Activated CD4-positive, CD25-positive, alpha-beta regulatory T cell treated with anti-CD3 and anti-CD28 coated beads, Interleukin-2, amount 50 U/mL, for 24 hours (primary cell): ENCODE measurements around the gene LYZL4.

Experiments used
- ATAC-seq, 2 donors: fragments of 150-1000 bp; cut with Tn5 transposase; one replicate each; pipeline ENCODE4 v1.10.0; 2021; ENCODE audit warnings: mild to moderate bottlenecking in 1 of 2, moderate library complexity in 1 of 2

LYZL4 gene

GRCh38 chr3:42410370-42411131 is at the start of gene LYZL4:
Gene LYZL4 (minus strand): TSS chr3:42410610. CDS start chr3:42407251, 3,359 bp downstream.
- ATAC-seq = no peak

- ATAC-seq = no peak
These were observed 48.7 kb upstream of the LYZL4 start for GRCh38 chr3:42459151-42459550.

GRCh38 chr3:42456211-42456610 is 45.8 kb upstream of the LYZL4 start:
- no peak for ATAC-seq

DNA sequence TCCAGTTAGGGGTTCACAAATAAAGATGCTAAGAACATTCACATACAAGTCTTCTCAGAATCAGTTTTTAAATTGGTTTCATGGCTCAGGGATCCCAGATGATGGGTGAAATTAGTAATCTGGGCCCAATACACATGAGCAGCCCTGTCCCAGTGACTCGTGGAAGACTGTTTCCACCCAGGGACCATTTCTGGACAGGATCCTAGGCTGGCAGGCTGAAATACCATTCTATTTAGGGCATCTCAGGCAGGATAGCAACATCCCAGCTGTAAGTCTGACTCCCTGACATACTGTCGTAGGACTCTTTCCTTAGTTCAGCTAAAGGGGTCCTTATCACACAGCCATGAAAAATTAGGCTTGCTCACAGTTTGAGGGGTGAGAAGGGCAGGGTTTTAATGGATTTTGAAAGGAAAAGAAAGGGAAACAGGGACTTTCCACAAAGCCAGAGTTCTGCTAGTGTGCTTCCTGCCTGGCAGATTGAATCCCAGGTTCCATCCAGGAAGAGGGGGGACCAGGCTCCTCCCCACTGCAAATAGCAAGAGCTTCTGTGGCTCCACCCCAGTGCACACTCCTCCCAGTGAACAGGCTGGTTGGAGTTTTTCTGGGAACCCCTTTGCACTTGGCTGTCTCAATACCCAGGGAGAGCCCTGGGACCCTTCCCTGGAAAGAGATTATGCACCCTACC is 41.3 kb upstream of the LYZL4 start:
- no peak for ATAC-seq

GRCh38 chr3:42451116-42451515 is 40.7 kb upstream of the LYZL4 start:
- ATAC-seq = no peak

GRCh38 chr3:42450567-42450966 is 40.2 kb upstream of the LYZL4 start:
- no peak for ATAC-seq

DNA sequence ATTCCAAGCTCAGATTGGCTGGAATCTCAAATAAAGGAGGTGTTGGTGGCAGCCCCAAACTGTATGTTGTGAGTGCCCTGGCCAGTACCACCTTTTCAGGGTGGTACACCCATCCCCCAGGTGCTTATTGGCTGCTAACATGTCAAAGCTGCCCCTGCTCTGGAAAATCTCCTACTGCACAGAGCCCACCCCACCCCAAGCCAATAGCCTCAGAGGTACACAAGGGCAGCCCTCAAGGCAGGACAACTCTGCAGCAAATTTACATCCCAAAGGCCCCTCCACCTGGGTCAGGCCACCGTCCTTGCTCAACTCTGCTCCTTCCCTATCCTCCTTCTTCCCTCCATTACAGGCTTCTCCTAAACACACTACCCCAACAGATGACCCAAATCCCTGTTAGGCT is 37.1 kb upstream of the LYZL4 start:
- ATAC-seq = no peak

DNA sequence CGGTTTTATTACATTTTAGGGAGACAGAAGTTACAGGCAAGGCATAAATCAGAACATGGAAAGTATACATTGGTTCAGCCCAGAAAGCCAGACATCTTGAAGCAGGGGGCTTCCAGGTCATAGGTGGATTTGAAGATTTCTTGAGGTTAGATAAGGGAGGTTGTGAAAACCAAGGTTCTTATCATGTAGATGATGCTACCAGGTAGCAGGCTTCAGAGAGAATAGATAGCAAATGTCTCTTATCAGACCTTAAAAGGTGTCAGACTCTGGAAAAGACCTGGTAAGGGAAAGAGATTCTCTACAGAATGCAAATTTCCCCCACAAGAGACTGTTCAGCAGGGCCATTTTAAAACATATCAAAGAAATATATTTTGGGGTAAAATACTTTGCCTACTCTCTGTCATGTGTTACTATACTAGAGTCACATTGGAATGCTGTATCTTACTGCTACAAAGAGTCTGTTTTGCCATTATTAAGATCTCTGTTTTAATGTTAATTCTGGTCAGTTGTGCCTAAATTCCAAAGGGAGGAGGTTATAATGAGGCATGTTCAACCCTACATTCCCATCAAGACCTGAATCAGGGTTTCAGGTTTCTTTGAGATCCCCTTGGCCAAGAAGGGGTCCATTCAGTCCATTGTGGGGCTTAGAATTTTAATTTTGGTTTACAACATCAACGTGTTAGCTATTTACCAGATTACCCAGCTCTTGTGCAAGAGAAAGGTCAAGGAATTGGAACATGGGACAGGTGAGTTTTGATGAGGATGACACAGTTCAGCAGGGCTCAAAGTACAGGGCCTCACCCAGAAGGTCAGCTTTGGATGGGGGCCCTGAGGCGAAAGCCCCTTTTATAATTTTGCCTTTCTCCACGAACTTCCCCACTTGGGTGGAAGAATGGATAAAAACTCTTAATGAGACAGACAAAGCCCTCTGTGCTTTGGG is 36.0 kb upstream of the LYZL4 start:
- ATAC-seq = no peak

- peak; percentile 78 to 81 for ATAC-seq
These were observed 33.5 kb upstream of the LYZL4 start for GRCh38 chr3:42443819-42444436.

DNA sequence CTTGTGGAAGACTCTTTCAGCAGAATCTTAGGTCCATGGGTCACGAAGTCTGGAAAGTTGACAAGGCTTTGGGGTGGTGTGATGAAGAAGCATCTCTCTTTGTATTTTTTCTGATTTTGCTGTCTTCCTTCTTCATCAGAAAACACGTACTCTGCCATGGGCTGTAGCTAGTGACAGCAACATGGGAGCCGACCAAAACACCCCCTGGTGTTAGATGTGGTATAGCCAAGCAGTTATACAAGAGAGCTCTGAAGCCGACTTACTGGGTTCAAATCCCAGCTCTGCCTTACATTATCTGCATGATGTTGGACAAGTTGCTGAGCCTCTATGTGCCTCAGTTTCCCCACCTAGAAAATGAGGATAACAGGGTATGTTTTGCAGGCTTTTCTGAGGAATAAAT is 32.9 kb upstream of the LYZL4 start:
- no peak for ATAC-seq

DNA sequence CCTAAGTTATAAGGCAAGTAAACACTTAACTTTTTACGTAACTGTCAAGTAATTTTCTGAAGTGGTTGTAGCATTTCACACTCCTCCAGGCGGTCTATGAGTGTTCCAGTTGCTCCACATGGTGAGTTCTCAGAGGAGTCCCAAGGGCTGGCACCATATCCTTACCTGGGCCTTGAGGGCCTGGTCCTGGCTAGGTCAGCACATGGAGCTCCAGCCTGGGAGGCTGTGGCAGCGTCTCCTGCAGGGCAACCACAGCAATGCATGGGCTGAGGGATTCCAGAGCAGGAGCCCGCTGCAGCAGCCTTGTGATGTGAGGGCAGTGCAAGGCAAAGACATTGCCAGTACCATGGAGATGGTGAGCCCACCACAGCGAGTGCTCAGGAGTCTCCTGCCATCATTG is 32.2 kb upstream of the LYZL4 start:
- ATAC-seq = no peak

- ATAC-seq = no peak
These were observed 31.4 kb upstream of the LYZL4 start for GRCh38 chr3:42441791-42442190.

GRCh38 chr3:42440924-42441323 is 30.5 kb upstream of the LYZL4 start:
- ATAC-seq = no peak

GRCh38 chr3:42439261-42440115 is 29.1 kb upstream of the LYZL4 start:
- ATAC-seq = no peak

GRCh38 chr3:42438758-42439157 is 28.3 kb upstream of the LYZL4 start:
- ATAC-seq = no peak

- peak in 1 of 2 donors; percentile 49 for ATAC-seq
These were observed 27.8 kb upstream of the LYZL4 start for GRCh38 chr3:42438193-42438592.

DNA sequence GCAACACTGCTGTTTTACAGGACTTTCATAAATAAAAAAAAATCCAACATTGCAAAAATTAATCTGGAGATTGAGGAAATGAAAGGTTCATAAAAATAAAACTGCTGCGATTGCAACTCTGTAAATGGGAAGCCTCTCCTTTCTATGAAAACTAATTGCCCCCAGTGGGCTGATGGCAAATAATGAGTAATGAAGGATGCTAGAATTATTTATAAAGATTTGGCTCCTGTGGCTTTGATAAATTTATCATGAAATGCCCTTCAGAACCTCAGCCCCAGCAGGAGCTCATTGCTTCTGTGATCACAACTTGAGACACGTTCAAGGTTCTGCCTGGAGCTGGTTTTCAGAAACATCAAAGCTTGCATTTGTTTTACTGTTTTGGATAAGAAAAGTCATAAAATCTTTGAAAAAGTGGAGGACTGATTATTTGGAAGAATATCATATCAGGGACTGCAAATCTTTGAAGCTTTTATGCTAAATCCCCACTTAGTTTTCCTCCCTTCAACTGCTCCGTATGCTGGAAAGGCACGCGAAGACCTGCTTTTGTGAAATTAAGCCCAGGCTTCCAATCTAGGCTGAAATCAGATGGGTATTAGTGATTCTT is 24.5 kb upstream of the LYZL4 start:
- no peak for ATAC-seq

GRCh38 chr3:42432485-42432884 is 22.1 kb upstream of the LYZL4 start:
- ATAC-seq = no peak

DNA sequence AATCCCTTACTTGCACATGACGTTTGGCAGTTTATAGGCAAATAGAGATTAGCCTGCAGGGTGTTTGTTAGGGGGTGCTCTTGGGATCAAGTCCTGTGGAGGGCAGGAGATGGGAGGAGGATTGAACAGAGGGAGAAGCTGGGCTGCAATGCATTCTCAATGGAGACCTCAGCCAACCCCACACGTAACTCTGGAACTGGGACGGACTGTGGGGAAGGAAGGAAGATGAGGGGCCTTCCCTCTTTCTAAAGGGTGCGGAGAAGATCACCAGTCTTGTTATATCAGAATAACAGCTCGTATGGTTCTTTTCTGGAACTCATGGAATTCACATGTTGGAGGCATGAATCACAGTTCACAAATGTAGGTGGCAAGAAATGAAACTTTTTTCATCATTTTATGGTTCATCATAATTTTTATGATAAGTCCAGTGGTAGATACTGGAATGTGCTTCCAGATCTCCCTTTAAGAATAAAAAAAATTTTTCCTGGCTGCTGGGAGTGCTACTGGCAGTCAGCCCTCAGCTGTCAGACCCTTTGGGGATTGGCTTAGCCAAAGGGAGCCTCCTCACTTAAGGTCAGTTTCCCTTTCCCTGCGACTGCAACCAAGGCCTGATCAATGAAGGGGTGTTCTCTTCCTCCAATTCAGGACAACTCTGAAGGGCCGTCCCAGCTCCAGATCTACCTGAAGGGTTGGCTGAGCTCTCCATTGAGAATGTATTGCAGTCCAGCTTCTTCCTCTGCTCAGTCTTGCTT is 20.5 kb upstream of the LYZL4 start:
- no peak for ATAC-seq

DNA sequence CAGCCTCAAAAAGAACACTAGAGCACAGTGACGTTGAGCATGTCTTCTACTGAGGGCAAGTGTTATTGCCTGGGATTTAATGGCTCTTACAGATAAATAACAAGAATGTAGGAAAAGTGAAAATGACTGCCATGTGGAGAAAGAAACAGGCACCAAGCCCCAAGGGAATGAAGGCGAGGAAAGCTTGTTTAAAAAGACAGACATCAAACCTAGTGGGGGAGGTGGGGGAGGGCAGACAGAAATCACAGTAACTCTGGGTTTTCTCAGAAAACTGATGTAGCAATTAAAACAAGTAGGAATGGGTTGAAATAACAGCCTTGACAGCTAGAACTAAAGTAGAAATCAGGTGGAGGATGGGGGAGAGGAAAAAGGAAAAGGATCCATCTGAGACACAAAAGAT is 18.4 kb upstream of the LYZL4 start:
- no peak for ATAC-seq
